Tibial nerve (tissue), 3 donors: ENCODE data around the gene ZDHHC18.

Source experiments
- CTCF ChIP-seq, 5 experiments: fragments of 200-600 bp in 3 of 5; fragments of 450-650 bp in 2 of 5; sonication (generic) in 3 of 5; IDR thresholded peaks; one replicate each; pipeline ENCODE4 v1.5.1; 2016 to 2019; ENCODE audit warnings: antibody characterized with exemption in 5 of 5, mild to moderate bottlenecking in 3 of 5, moderate library complexity in 2 of 5
- POLR2A ChIP-seq, 2 donors: fragments of 450-650 bp; IDR thresholded peaks; one replicate each; pipeline ENCODE4 v1.6.1; 2017; ENCODE audit warnings: antibody characterized with exemption in 2 of 2, mild to moderate bottlenecking in 2 of 2, moderate library complexity in 2 of 2

DNA sequence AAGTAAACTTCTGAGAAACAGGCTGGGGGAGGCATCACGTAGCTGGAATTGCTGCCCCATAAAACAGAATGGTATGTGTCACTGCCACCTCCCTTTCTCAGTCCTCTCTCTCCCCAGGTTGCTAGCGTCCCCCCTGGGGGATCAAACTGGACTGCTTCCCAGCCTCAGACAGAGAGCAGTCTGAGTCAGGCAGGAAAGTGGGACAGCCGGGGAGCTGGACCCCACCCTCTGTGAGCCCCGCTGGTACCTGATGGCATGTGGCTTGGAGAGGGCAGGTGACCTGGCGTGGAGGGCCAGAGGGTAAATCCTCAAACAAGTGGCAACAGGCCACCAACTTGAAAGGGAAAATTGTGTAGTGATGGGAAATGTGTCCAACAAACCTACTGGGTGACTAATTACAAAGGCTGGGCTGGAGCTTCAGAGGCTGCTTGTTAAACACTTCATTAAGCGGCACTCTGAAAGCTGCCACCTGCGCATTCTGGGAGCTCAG lies 35.4 kb downstream of the ZDHHC18 start:
- TF ChIP-seq POLR2A (IDR thresholded peaks at IDR 0.05) (no peak), CTCF (IDR thresholded peaks at IDR 0.05) (no peak)
